VCaP (cell line): ENCODE measurements around the gene ATP1A3.
"Not testable (repeated sequence)": the region's sequence is repeated elsewhere in the genome, so short reads cannot be mapped to it uniquely, and the experiment has no call there.

Source experiments
- H3K27ac ChIP-seq: fragments of 450-650 bp; 2 replicates; pipeline ENCODE4 v1.5.1; 2017
- CTCF ChIP-seq: fragments of 450-650 bp; conservative IDR thresholded peaks from 2 replicates; pipeline ENCODE4 v1.5.1; 2017; ENCODE audit warnings: mild to moderate bottlenecking, moderate library complexity

Gene ATP1A3

GRCh38 chr19:42022616-42023015, 28.6 kb upstream of the ATP1A3 start:
- no peak for TF ChIP-seq CTCF

DNA sequence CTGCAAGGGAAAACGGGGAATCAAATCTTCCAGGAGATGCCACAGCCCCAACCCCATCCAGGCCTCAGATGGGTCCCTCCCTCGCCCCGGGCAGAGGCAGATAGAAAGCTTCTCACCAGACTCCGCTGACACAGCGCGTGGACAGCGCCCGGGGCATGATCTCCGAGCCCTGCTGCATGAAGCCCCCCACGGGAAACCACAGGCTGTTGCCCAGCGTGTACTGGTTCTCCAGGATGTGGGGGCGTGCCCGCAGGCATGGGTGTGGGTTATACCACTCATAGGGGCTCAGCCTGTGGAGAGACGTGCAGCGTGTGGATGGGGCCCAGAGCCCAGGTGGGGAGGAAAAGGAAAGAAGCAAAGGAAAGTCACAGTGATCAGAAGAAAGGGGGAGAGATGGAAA, 27.2 kb upstream of the ATP1A3 start:
- H3K27ac ChIP-seq = no peak overlapping the region
- TF ChIP-seq CTCF = no peak

More at GRCh38 chr19:42022616-42023015, 28.6 kb upstream of the ATP1A3 start:
- H3K27ac ChIP-seq = no peak overlapping the region

GRCh38 chr19:42018503-42019193, 24.6 kb upstream of the ATP1A3 start:
- TF ChIP-seq CTCF = no peak
- H3K27ac ChIP-seq = no peak overlapping the region

DNA sequence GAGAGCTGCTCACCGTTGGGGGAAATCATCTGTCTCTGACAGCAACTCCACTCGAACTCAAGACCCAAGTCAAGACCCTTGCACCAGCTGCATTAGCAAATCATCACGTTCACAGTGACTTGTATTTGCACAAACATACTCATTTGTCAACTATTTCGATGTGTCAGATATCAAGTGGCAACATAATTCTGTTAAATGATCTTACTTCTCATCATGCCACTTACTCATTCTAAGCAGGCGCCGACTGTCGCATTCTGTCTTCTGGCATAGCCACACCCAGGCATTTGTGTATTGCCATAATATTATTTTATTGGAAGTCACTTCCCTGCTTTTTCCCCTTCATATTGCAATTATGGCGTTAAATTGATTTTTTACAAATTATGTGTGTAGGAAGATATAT, 23.0 kb upstream of the ATP1A3 start:
- H3K27ac ChIP-seq = no peak overlapping the region
- no peak for TF ChIP-seq CTCF

GRCh38 chr19:42012747-42013146, 18.7 kb upstream of the ATP1A3 start:
- H3K27ac ChIP-seq = not testable (repeated sequence)

- no peak overlapping the region for H3K27ac ChIP-seq
- TF ChIP-seq CTCF = no peak
Measured at GRCh38 chr19:42010245-42011126, 16.5 kb upstream of the ATP1A3 start.

DNA sequence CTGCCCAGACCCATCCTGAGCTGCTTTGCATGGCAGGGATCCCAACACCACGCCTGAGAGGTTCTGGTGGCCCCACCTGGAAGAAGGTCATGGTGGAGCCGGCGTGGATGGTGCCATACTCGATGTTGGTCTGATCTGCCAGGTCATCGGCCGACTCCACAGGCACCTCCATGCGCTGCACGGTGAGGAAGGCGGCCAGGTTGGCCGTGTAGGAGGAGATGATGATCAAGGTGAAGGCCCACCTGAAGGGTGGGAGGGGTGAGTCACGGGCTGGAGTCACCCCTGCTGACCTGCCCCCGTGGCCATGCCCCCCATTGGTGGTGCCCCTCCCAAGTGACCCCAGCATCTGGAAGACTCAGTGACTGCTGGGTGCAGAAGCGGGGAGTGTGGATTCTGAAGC, 12.5 kb upstream of the ATP1A3 start:
- TF ChIP-seq CTCF = no peak
- no peak overlapping the region for H3K27ac ChIP-seq

- no peak for TF ChIP-seq CTCF
- no peak overlapping the region for H3K27ac ChIP-seq
Measured at GRCh38 chr19:42005504-42005903, 11.5 kb upstream of the ATP1A3 start.
